HG02678 (cell line): ENCODE measurements around the gene TRPV2.
"Not testable (repeated sequence)": the region's sequence is repeated elsewhere in the genome, so short reads cannot be mapped to it uniquely, and the experiment has no call there.

Experiments
- ATAC-seq: cut with Tn5 transposase; IDR thresholded peaks from one replicate; pipeline ENCODE4 v1.9.1; 2021; ENCODE audit warnings: mild to moderate bottlenecking, moderate library complexity; ENCODE audit not compliant: unreplicated experiment

The TRPV2 gene

DNA sequence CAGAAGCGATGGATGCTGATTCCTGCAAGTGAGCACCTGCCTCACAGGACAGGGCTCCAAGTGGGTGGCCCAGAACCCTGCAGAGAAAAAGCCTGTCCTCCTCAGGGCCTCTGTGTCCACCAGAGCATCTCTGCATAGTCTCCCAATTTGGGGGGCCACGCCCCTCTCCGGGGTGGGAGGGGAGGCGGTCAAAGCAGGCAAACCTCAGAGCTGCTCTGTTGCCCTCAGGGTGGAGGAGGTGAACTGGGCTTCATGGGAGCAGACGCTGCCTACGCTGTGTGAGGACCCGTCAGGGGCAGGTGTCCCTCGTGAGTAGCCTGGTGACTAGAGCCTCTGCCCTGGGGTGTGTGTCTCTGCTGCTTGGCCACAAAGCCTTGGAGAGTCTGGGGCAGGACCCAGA is 19.3 kb downstream of the TRPV2 start:
- ATAC-seq, result no peak

- no peak for ATAC-seq
Measured at GRCh38 chr17:16435925-16436886, 20.8 kb downstream of the TRPV2 start.

GRCh38 chr17:16437083-16437482 is 21.7 kb downstream of the TRPV2 start:
- ATAC-seq, result no peak

GRCh38 chr17:16438173-16438556 is 22.8 kb downstream of the TRPV2 start:
- no peak for ATAC-seq

GRCh38 chr17:16438557-16439302 is 23.4 kb downstream of the TRPV2 start:
- peak; percentile 83 for ATAC-seq

- no peak for ATAC-seq
Measured at GRCh38 chr17:16439303-16439791, 24.0 kb downstream of the TRPV2 start.

DNA sequence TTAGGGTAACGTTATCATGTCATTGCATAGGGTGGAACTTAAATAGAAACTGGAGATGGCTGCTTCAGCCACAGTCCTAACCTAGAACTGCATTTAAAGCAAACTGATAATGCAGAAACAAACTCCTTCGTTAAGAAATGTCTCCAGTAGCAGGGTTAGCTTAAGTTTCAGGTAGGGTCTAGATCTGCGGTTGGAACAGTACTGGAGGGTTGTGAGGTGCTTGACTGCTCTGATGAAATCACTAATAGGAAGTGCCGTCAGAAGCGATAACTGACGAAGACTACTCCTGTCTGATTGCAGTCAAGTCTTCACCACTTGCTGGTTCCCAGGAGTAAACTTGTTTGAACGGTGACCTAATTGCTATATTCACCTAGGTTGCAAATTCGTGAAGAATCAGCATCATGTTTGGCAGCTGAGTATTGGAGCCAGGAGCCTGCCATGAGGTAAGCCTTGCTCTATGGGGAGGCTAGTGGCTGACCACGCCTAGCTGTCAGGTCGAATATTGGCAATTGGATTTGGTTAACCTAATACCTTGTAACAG is 24.5 kb downstream of the TRPV2 start:
- no peak for ATAC-seq

DNA sequence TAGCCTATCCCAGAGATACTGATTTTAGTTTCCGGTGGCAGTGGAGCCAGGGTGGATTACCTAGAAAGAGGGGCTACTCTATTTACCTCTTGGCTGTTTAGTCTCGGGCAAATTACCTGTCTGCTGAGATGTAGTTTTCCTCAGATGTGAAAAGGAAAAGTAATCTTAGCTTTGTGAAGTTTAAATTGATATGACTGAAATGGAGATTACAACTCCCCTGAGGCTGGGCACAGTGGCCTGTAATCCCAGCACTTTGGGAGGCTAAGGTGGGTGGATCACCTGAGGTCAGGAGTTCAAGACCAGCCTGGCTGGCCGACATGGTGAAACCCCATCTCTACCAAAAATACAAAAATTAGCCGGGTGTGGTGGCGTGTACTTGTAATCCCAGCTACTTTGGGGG is 25.0 kb downstream of the TRPV2 start:
- ATAC-seq, result not testable (repeated sequence)

DNA sequence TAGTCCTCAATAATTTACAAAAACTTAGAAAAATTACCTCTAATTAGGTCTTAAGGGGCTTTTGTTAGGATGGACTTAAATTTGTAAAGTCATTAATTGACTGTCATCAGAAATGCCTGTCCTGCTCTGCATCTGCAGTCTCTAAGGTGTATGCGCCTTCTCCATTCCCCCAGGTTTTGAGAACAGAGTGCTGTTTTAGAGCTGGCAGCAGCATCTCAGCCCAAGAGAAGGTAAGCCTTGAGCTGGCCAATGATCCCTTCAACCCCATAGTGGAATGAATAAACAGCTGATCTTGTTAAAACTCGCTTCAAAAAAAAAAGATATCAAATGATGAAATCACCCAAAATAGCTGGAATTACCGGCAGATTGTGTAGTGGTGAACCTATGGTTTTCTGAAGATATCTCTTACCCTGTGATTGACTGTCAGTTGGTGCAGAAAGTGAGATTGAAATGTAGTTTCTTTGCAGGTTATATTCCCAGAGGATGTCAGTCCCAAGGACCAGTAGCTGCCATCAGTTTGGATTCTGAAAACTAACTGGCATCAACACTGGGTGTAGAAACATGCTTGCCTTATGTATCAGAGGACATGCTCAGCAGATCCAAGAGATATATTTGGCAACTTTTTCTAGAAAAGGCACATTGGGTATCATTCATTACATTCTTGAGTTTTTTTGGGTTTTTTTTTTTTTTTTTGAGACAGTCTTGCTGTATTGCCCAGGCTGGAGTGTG is 25.7 kb downstream of the TRPV2 start:
- ATAC-seq, result no peak

GRCh38 chr17:16442141-16442540 is 26.8 kb downstream of the TRPV2 start:
- no peak for ATAC-seq

DNA sequence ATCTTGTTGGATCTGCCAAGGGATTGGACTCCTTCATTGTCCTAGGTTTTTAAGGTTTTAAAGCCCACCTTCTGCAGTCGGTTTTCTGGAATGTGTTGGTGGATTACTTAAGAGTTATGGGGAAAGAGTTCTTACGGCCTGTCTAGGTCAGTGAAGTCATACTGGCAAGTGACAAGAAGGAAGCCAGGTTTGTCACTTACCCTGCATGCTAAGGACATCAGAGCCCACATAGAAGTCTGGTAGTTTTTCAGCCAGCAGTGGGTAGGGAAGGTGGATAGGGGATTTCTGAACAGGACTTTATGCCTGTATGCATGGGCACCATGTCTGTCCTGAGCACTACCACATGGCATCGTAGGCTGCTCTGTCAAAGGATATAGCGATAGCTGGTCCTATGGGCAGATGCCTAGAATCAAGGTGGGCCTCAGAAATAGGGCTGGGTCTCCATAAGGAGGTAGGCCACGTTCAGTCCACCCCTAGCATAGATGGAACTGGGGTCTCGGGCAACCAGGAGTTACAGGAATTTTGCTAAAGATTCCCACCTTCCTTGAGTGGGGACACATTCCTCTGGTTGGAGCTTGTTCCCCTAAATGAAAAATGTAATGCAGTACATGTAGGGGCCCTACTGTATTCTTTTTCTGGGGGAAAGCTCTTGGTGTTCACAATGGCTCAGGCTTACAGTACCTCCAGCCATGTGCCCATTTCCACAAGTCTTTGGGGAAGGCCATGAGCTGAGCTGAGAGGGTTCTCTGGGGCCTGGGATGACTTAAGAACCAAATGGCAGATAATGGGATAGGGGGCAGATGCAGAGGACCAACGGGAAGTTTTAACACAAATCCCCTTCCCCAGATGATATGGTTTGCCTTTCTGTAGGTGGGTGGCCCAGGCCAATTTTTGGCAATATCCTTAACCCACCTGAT is 27.5 kb downstream of the TRPV2 start:
- no peak for ATAC-seq

DNA sequence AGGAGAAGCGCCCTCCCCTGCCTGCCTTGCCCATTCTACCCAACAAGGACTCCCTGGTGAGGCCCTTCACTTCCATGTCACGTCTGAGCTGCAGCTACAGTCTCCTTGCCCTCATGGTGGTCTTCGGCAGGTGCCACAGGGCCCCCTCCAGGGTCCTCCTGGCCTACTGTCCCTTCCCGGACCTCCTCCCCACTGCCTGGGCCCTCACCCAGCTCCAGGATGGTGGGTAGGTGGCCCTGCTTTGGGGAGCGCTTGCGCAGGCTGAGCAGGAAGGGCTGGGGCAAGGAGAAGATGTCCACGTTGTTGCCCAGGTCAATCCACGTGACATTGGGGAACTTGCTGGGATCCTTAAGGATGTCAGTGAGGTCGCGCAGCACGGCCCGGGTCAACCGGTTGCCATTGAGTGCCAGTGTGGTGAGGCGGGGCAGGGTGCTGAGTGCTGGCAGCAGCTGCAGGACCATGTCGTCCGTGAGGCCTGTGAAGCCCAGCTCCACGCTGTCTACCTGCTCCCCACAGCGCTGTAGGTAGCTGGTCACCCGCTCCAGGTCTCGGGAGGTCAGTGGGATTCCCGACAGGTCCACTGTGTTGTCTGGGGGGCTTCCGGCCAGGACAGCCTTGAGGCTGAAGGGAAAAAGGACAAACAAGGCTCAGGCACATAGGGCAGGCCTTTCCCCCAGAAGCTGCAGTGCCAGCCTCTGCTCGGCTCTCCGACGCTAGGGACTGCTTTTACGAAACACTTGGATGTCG is 28.3 kb downstream of the TRPV2 start:
- no peak for ATAC-seq

DNA sequence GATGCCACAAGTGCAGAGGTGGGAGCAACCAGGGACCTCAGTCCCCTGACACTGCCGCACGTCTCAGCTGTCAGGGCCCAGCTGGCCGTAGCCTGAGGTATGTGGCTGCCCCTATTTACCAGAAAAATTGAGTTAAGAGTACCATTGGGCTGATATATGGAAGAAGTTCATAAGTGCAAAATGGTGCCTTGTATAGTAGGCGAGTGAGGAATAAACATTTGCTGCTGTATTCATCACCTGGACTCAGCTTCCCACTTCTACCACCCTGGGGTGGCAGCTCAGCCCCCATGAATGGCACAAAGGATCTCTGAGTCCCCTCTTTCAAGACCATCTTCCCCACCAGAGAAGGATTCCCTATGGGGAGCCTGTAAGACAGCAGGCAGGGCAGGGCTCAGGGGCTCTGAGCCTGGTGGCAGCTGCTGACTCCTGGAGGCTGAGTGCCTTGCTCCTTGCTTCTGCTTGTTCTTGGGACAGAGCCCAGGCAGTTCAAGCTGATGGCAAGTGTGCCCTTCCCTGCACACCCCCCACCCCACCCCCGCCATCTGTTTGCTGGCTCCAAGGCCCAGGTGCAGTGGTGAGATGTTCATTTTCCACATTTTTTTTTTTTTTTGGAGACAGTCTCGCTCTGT is 29.0 kb downstream of the TRPV2 start:
- no peak for ATAC-seq

DNA sequence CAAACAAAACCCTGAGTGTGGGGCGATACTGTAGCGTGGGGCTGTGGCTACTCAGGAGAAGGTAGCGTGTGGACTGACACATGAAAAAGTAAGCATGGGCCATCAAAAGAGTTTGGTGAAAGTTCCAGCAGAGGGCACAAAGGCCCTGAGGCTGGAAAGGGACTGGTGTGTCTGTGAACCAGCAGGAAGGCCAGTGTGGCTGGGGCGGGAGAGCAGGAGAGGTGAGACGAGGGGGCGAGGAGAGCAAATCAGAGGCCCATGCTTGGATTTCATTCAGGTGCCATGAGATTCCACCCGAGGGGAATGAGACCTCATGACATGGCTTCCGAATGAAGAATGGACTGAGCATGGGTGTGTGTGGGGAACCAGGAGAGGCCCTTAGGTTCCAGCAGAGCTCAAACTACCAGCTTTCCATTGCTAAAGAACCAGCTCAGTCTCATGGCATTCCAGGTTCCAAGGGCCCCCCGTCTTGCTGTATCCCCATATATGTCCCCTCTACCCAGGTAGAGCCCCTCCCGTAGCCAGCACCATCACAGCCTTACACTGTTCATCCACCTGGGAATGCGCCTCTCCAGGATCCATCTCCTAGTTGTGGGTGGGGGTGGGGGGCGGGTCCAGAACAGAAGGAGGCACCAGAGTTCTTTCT is 31.1 kb downstream of the TRPV2 start:
- no peak for ATAC-seq

GRCh38 chr17:16447676-16448075 is 32.3 kb downstream of the TRPV2 start:
- ATAC-seq, result no peak

GRCh38 chr17:16448490-16448889 is 33.1 kb downstream of the TRPV2 start:
- no peak for ATAC-seq

DNA sequence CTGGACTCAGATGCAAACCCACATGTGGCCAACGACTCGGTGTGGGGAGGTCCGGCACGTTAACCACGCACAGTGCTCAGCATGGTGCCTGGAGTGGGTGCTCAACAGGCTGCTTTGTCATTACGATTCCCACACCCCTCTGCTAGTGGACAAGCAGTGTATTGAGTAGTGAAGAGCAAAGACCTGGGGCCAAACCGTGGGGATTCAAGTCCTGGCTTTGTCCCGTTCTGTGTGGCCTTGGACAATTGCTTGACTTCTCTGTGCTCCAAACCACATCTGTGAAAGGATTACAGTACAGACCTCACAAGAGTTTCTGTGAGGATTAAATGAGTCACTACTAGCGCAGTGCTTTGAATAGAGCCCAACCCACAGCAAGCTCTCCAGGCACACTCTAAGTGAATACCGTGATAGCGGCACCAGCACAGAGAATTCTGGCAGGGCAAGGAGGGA is 33.8 kb downstream of the TRPV2 start:
- no peak for ATAC-seq

DNA sequence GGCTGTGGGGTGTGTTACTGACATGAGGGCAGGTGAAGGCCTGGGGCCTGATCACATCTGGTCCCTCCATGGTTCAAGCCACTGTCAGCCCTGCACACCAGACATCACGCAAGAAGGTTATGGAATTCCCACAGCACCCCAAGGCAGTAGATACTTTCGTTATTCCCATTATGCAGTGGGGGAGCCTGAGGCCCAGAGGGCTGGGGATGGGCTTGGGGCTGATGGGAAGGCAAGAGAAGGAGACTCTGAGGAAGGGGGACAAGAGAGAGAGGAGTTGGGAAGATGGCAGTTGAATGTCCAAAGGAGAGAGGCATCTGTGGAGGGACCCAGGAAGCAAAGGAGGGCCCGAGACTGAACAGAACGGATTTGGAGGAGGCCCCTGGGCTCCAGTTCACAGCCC is 34.7 kb downstream of the TRPV2 start:
- no peak for ATAC-seq
